HepG2 (cell line): Measurements from ENCODE around the gene DTD2. TPM values are rescaled to one million over a fixed set of nuclear protein-coding genes. Genes with fewer than 3 reads are reported as not detected.
A peak's percentile ranks its signal among the peaks of the same experiment; 100 is the strongest.

ENCODE experiments used
- AHR ChIP-seq: IDR thresholded peaks from 2 replicates; pipeline ENCODE4 v1.6.1; 2018; ENCODE audit warnings: missing genetic modification reagents, missing compliant biosample characterization
- AKAP8 ChIP-seq: sonication (generic); formaldehyde crosslinking; IDR thresholded peaks from 2 replicates; pipeline ENCODE4 v1.5.1; 2020; ENCODE audit warnings: mild to moderate bottlenecking, missing genetic modification reagents
- MYNN ChIP-seq: sonication (generic); formaldehyde crosslinking; IDR thresholded peaks from 2 replicates; pipeline ENCODE4 v1.4.0; 2020; ENCODE audit warnings: mild to moderate bottlenecking, low read depth, missing genetic modification reagents
- RBAK ChIP-seq: sonication (generic); formaldehyde crosslinking; IDR thresholded peaks from 2 replicates; pipeline ENCODE4 v1.5.1; 2020; ENCODE audit warnings: mild to moderate bottlenecking, missing genetic modification reagents
- SOX13 ChIP-seq, 3 experiments: fragments of 450-650 bp in 1 of 3; sonication (generic) in 1 of 3; formaldehyde crosslinking in 1 of 3; IDR thresholded peaks in 2 of 3; conservative IDR thresholded peaks in 1 of 3; 2 replicates each; pipeline versions ENCODE4 v1.5.0 to v1.6.1; 2016 to 2020; ENCODE audit warnings: antibody characterized with exemption in 1 of 3, mild to moderate bottlenecking in 1 of 3, missing compliant biosample characterization in 1 of 3, missing genetic modification reagents in 1 of 3, moderate library complexity in 1 of 3
- XBP1 ChIP-seq: sonication (generic); formaldehyde crosslinking; IDR thresholded peaks from 2 replicates; pipeline ENCODE4 v1.5.0; 2020; ENCODE audit warnings: missing genetic modification reagents
- ZNF101 ChIP-seq: sonication (generic); formaldehyde crosslinking; IDR thresholded peaks from 2 replicates; pipeline ENCODE4 v1.4.0; 2020; ENCODE audit warnings: mild to moderate bottlenecking, low read depth, missing genetic modification reagents, borderline replicate concordance
- ZNF235 ChIP-seq: sonication (generic); formaldehyde crosslinking; IDR thresholded peaks from 2 replicates; pipeline ENCODE4 v1.8.1; 2023; ENCODE audit warnings: mild to moderate bottlenecking, missing genetic modification reagents, borderline replicate concordance
- ZNF629 ChIP-seq: sonication (generic); formaldehyde crosslinking; conservative IDR thresholded peaks from 2 replicates; pipeline ENCODE4 v1.5.0; 2020; ENCODE audit warnings: missing genetic modification reagents
- ZNF761 ChIP-seq: sonication (generic); formaldehyde crosslinking; conservative IDR thresholded peaks from 2 replicates; pipeline ENCODE4 v1.4.0; 2020; ENCODE audit warnings: mild to moderate bottlenecking, missing genetic modification reagents
- ZSCAN20 ChIP-seq: sonication (generic); formaldehyde crosslinking; IDR thresholded peaks from 2 replicates; pipeline ENCODE4 v1.4.0; 2020; ENCODE audit warnings: missing genetic modification reagents, mild to moderate bottlenecking, borderline replicate concordance
- polyA plus RNA-seq, 8 experiments: library from polyadenylated mRNA; depleted of rRNA in 3 of 8; stranded (reverse) in 7 of 8; unstranded in 1 of 8; fragments of >200 nt; fragmentation: Illumina TruSeq in 4 of 8; extraction: Trizol in 4 of 8; gene quantifications; 2 replicates each; pipeline versions ENCODE4 v1.2.1 to v1.2.3, GENCODE V29; 2011 to 2016; ENCODE audit warnings: low read depth in 4 of 8, missing spikeins in 1 of 8, mixed read lengths in 1 of 8; ENCODE audit not compliant: insufficient read depth in 1 of 8
- total RNA-seq, 5 experiments: library from RNA; depleted of rRNA; stranded (reverse); fragments of >200 nt; fragmentation: Illumina TruSeq; extraction: Trizol; gene quantifications; 2 replicates each; pipeline ENCODE4 v1.2.3, GENCODE V29; 2016; ENCODE audit warnings: low read depth in 1 of 5
- TF ChIP-seq, protein P1 (sequence below): sonication (generic); formaldehyde crosslinking; IDR thresholded peaks from 2 replicates; pipeline ENCODE4 v1.5.0; 2020; ENCODE audit warnings: mild to moderate bottlenecking, missing genetic modification reagents
- TF ChIP-seq, protein P2 (sequence below): sonication (generic); formaldehyde crosslinking; IDR thresholded peaks from 2 replicates; pipeline ENCODE4 v1.5.0; 2020; ENCODE audit warnings: missing genetic modification reagents
- TF ChIP-seq, protein P3 (sequence below), 2 experiments: IDR thresholded peaks; 2 replicates each; pipeline ENCODE4 v1.6.1; 2011 to 2012; ENCODE audit warnings: low read length in 2 of 2, borderline replicate concordance in 1 of 2, low read depth in 1 of 2, mild to moderate bottlenecking in 1 of 2, moderate library complexity in 1 of 2
- TF ChIP-seq, protein P4 (sequence below): sonication (generic); formaldehyde crosslinking; IDR thresholded peaks from 2 replicates; pipeline ENCODE4 v1.5.1; 2020; ENCODE audit warnings: mild to moderate bottlenecking, missing genetic modification reagents, moderate library complexity

The DTD2 gene
- total and polyA plus RNA-seq, 2 of the 13 experiments (the other 11 are each of a cell fraction or from before 2014, with no cell fraction given) = 22.3 to 49.8 TPM

DNA sequence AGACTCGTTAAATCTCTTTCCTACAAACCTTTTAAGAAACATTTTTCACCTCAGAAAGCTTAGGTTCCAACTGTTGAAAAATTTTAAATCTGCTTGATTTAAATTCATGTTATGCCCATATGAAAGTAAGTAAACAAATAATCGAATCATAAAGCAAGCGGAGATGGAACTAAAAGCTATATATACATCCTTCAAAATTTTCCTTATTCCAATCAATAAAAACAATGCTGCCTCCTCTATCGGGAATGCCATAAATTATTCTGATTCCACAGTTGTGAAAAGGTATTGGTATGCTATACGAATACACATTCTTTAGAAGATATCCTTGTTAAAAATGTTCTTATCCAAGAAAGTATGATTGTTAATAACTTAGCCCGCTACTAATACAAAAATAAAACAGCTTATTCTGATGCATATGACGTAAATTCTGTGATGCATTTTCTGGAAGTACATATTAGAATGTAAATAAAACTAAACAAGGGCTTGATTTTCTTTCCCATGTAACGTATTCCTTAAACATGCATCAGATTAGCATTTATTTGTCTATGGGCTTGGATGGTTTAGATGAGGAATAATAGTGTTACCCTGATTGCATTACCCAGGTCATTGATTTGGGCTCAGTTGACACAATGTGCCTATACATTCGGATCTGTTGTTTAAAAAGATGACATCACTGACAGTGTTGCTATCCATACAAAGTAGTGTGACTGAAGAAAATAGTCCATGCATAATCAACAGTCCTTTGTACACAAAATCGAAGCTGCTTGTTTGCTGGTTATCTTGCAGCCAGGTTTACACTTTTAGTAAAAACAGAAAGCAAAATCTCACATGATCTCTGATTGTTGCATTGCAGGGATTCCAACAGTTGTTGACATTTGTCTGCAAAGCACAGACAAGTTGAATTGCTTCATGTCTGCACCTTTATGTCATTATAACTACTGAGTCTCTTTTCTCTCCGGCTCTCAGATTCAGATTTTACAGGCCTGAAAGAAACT, 656 bp upstream of the DTD2 start (continued):
- TF ChIP-seq, protein P1, sequence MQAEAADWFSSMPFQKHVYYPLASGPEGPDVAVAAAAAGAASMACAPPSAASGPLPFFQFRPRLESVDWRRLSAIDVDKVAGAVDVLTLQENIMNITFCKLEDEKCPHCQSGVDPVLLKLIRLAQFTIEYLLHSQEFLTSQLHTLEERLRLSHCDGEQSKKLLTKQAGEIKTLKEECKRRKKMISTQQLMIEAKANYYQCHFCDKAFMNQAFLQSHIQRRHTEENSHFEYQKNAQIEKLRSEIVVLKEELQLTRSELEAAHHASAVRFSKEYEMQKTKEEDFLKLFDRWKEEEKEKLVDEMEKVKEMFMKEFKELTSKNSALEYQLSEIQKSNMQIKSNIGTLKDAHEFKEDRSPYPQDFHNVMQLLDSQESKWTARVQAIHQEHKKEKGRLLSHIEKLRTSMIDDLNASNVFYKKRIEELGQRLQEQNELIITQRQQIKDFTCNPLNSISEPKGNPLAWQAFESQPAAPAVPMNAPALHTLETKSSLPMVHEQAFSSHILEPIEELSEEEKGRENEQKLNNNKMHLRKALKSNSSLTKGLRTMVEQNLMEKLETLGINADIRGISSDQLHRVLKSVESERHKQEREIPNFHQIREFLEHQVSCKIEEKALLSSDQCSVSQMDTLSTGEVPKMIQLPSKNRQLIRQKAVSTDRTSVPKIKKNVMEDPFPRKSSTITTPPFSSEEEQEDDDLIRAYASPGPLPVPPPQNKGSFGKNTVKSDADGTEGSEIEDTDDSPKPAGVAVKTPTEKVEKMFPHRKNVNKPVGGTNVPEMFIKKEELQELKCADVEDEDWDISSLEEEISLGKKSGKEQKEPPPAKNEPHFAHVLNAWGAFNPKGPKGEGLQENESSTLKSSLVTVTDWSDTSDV (CRISPR knock-in tag) = no peak
- TF ChIP-seq AHR (CRISPR knock-in tag) (no peak; the same call in 1 of the 2 replicates), ZNF101 (no peak), ZNF761 (CRISPR knock-in tag) (no peak), ZNF629 (no peak), ZNF235 (CRISPR knock-in tag) (no peak), SOX13 (IDR thresholded peaks at IDR 0.05) (peak; percentile 17; the same call in 1 of the 2 replicates), SOX13 (CRISPR knock-in tag; conservative IDR thresholded peaks at IDR 0.05 in 1 of 2, IDR thresholded peaks at IDR 0.05 in 1 of 2) (peak in 1 of 2 experiments; percentile 91; a peak in 2 of 4 replicates), RBAK (CRISPR knock-in tag) (no peak), ZSCAN20 (CRISPR knock-in tag) (no peak), XBP1 (CRISPR knock-in tag) (0 out of 2 replicates have a peak, but pooled peaks have one; percentile 63), MYNN (CRISPR knock-in tag) (no peak), AKAP8 (no peak)
- TF ChIP-seq, protein P2, sequence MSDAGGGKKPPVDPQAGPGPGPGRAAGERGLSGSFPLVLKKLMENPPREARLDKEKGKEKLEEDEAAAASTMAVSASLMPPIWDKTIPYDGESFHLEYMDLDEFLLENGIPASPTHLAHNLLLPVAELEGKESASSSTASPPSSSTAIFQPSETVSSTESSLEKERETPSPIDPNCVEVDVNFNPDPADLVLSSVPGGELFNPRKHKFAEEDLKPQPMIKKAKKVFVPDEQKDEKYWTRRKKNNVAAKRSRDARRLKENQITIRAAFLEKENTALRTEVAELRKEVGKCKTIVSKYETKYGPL (CRISPR knock-in tag) = peak; percentile 35; the same call in 1 of the 2 replicates
- TF ChIP-seq, protein P3, sequence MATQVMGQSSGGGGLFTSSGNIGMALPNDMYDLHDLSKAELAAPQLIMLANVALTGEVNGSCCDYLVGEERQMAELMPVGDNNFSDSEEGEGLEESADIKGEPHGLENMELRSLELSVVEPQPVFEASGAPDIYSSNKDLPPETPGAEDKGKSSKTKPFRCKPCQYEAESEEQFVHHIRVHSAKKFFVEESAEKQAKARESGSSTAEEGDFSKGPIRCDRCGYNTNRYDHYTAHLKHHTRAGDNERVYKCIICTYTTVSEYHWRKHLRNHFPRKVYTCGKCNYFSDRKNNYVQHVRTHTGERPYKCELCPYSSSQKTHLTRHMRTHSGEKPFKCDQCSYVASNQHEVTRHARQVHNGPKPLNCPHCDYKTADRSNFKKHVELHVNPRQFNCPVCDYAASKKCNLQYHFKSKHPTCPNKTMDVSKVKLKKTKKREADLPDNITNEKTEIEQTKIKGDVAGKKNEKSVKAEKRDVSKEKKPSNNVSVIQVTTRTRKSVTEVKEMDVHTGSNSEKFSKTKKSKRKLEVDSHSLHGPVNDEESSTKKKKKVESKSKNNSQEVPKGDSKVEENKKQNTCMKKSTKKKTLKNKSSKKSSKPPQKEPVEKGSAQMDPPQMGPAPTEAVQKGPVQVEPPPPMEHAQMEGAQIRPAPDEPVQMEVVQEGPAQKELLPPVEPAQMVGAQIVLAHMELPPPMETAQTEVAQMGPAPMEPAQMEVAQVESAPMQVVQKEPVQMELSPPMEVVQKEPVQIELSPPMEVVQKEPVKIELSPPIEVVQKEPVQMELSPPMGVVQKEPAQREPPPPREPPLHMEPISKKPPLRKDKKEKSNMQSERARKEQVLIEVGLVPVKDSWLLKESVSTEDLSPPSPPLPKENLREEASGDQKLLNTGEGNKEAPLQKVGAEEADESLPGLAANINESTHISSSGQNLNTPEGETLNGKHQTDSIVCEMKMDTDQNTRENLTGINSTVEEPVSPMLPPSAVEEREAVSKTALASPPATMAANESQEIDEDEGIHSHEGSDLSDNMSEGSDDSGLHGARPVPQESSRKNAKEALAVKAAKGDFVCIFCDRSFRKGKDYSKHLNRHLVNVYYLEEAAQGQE (IDR thresholded peaks at IDR 0.05; ENCODE audit: borderline replicate concordance in 1 of 2, low read depth in 1 of 2, low read length in 2 of 2) = peak in 1 of 2 experiments; percentile 14; a peak in 1 of 4 replicates
- TF ChIP-seq, protein P4, sequence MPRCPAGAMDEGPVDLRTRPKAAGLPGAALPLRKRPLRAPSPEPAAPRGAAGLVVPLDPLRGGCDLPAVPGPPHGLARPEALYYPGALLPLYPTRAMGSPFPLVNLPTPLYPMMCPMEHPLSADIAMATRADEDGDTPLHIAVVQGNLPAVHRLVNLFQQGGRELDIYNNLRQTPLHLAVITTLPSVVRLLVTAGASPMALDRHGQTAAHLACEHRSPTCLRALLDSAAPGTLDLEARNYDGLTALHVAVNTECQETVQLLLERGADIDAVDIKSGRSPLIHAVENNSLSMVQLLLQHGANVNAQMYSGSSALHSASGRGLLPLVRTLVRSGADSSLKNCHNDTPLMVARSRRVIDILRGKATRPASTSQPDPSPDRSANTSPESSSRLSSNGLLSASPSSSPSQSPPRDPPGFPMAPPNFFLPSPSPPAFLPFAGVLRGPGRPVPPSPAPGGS (CRISPR knock-in tag) = no peak
